Right renal cortex interstitium (tissue), 3 donors: Measurements from ENCODE around the gene ROS1. TPM values are rescaled to one million over a fixed set of nuclear protein-coding genes. Genes with fewer than 3 reads are reported as not detected.
"Not testable (repeated sequence)": the region's sequence is repeated elsewhere in the genome, so short reads cannot be mapped to it uniquely, and the experiment has no call there.

Experiments used
- DNase-seq, 3 donors: peaks; one replicate each; pipeline ENCODE4 v3.0.0-alpha.2; 2013; ENCODE audit warnings: low read depth in 3 of 3, low spot score in 2 of 3
- polyA plus RNA-seq, 3 donors: library from polyadenylated mRNA; unstranded; fragments of 120-200 nt; gene quantifications; one replicate each; pipeline ENCODE4 v1.2.1, GENCODE V29; 2013; ENCODE audit not compliant: insufficient read length in 3 of 3

The ROS1 gene
- polyA plus RNA-seq, 3 donors: 0.12 to 0.16 (median 0.15) TPM

- DNase-seq: no peak
These were observed 155.5 kb downstream of the ROS1 start for GRCh38 chr6:117270055-117270842.

- no peak for DNase-seq
These were observed 156.1 kb downstream of the ROS1 start for GRCh38 chr6:117269638-117270054.

- no peak for DNase-seq
These were observed 156.8 kb downstream of the ROS1 start for GRCh38 chr6:117268924-117269323.

DNA sequence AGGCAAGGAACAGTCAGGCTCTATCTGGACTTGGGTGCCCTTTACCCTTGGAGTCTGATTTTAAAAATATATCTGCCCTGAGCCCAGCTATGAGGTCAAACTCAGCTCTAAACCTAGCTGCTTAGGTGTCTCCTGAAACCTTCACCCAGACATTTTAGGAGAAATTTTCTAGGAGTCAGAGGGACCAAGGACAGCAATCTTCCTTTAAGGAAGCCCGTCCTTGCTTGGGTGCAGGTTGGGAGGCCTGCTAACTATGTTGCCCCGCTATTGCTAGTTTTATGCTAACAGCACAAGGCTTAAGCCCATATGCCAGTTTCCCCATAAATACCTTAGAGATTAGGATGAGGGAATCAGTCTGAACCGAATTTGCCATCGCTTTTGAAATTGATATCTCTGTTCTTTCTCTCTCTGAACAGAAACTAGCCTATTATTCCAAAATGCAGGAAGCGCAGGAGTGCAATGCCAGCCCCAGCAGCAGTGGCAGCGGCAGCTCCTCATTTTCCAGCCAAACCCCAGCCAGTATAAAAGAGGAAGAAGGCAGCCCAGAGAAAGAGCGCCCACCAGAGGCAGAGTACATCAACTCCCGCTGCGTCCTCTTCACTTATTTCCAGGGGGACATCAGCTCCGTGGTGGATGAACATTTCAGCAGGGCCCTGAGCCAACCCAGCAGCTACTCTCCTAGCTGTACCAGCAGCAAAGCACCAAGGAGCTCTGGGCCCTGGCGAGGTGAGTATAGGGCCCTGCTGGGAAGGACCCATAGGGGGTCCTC lies 157.8 kb downstream of the ROS1 start:
- DNase-seq: no peak

DNA sequence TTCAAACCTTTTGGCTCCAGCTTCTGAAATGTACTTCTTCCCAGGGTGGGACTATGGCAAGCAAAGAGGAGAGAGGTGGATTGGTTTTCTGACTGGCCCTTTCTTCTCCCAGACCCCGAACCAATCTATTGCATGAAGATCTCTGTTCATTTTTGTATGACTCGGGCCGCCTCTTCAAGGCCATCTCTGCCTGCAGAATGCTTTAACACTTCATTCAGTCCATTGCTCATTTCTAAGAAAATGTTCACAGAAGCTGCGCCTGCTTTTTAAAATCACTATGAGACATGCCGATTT lies 158.7 kb downstream of the ROS1 start:
- no peak for DNase-seq

DNA sequence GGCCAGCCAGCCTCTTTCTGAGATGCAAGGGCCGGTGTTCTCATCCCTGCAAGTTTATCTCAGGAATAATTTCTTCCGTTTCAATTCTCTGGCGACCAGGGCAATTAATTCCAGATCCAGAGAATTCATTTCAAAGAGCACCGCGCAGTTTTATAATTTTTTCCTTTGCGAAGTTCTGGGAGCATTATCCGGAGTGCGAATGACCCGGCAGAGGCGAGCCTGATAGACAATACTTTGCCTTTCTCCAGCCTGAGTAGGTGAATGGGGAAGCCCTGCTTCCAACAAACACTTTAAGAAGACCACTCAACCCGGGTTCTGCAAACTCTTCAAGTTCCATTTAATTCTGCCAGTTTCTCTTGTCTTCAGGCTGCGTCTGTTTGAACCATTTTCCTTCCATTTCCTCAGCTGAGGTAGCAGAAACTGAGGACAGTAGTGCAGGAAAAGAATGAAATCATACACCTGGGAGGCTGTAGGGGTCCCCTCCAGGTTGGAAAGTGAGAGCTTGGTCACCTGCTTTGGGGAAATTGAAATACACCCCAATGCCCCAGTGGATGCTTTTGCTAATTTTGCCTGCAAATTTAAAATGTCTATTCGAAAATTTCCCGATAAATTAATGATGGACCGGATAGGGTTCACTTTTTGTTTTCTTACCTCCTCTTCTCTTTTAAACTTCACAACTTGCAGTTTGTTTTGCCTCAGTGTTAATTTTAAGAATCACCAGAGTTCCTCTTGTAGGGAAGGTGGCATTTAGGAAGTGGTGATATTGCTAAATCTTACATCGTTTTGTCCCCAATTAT lies 159.3 kb downstream of the ROS1 start:
- DNase-seq: no peak

DNA sequence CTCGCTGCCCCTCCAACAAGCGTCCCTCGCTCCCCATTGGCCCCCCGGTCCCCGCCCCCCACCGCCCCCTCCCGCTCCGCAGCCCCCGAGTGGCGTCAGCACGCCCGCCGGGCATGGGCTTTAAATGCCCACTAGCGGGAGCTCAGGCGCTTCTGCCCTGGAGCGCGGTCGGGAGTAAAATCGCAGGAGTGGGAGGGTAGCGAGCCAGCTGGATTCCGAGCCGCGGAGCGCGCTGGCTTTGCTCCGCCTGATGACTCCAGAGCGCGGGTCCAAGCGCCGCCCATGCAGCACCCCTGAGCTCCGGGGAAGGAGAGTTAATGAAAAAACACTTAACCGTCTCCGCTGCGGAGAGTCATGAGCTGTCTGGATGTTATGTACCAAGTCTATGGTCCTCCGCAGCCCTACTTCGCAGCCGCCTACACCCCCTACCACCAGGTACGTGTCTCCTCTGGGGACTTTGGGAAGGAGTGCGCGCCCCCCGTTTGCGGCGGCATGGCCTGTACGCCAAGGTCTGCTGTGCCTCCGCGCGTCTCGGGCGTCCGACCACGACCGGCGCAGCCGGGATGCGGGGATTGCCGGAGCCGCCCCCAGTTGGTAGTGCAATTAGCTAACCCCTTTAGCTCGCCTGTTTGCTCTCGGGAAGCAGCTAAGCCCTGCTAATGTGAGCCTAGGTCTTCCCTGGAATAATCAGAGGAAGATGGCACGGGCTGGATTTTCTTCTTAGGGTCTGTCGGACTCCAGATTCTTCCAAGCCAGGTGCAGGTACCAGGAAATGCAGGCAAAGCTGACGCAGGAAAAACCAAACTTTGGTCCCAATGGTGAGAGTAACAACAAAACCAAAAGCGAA lies 160.1 kb downstream of the ROS1 start, which contains the start of gene VGLL2:
Gene VGLL2, plus strand, starts transcription at position 149 of the 847 bp plus-strand sequence. Its CDS starts 206 bp downstream, at position 355.
- no peak for DNase-seq

DNA sequence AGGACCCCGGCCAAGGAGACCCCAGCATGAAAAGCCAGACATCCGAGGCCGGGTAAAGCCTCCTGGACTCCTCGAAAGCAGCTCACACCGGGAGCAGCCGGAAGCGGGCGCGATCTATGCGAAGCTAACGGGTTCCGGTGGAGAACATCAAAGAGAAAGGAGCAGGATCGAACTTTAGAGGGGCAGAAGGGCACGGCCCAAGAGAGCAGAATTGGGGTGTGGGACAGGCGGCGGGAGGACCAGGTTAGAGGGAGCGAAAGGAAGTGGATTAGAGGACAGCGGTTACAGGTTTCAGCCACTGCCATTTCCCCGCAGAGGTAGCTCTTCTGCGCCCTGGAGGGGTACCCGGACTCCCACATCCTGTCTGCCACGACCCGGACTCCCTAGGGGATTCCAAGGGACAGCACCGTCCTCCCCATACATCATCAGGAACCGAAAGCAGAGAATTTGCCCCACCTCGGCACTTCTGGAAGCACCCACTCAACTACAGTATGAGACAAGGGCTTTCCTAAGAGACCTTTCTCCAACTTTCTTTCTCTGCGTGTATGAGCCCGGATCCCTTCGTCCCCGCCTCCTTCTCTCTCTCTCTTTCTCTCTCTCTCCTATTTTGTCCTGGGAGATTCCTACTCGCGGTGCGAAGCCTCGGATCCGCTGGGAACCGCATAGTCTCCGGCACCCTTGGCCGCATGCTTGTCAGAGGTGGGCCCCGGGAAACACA lies 160.9 kb downstream of the ROS1 start:
- DNase-seq: no peak

GRCh38 chr6:117264369-117264691 lies 161.4 kb downstream of the ROS1 start:
- DNase-seq: no peak

- DNase-seq: no peak
These were observed 162.3 kb downstream of the ROS1 start for GRCh38 chr6:117263353-117263927.

DNA sequence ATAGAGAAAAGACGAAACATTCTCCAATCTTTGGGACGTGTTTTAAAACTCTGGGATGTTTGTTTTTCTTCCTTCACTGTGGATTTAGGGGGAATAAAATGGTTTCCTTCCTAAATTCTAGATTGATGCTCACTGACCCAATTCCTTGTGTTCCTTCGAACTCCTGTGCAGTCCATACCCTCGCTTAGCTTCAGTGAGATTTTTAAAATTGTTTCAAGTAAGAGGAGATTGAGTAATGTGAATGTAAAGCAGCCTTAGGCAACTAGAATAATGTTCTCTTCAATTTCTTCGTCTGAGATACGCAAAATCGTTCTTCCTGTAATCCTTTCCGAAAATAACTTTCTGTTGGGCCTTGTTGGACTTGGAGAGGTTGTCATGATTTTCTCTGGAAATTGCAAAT lies 162.9 kb downstream of the ROS1 start:
- no peak for DNase-seq

- DNase-seq: no peak
These were observed 172.0 kb downstream of the ROS1 start for GRCh38 chr6:117253785-117254184.

DNA sequence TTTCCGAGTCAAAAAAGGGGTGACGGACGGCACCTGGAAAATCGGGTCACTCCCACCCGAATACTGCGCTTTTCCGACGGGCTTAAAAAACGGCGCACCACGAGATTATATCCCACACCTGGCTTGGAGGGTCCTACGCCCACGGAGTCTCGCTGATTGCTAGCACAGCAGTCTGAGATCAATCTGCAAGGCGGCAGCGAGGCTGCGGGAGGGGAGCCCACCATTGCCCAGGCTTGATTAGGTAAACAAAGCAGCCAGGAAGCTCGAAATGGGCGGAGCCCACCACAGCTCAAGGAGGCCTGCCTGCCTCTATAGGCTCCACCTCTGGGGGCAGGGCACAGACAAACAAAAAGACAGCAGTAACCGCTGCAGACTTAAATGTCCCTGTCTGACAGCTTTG lies 180.8 kb downstream of the ROS1 start:
- DNase-seq: not testable (repeated sequence)

GRCh38 chr6:117244571-117244970 lies 181.2 kb downstream of the ROS1 start:
- DNase-seq: not testable (repeated sequence)

Other genes with a start within 250 kb of the ROS1 start
- gene VGLL2, start 160.4 kb downstream of the ROS1 start, polyA plus RNA-seq: not detected
- 10 to 100 TPM; 11.0 to 11.9 (median 11.3) TPM for gene DCBLD1, start 56.7 kb upstream of the ROS1 start, polyA plus RNA-seq
- gene GOPC, start 176.6 kb upstream of the ROS1 start, polyA plus RNA-seq: 10 to 100 TPM; 64.6 to 69.4 (median 67.9) TPM
- gene NUS1, start 249.5 kb upstream of the ROS1 start, polyA plus RNA-seq: 10 to 100 TPM; 58.8 to 59.9 (median 59.1) TPM